Measurements from ENCODE around the gene VENTX. TPM values are rescaled to one million over a fixed set of nuclear protein-coding genes. Genes with fewer than 3 reads are reported as not detected.

Gene VENTX
- total RNA-seq, 1 donor from 2014 or later, result not detected

GRCh38 chr10:133224756-133225372 is 12.8 kb upstream of the VENTX start:
- peaks cover 7% of the 10 kb centered on the region for H3K9me3 Mint-ChIP-seq
- no peak for TF ChIP-seq EZH2phosphoT487 (IDR thresholded peaks at IDR 0.05)
- no peak for TF ChIP-seq EZH2 (IDR thresholded peaks at IDR 0.05)
- TF ChIP-seq, protein P1, sequence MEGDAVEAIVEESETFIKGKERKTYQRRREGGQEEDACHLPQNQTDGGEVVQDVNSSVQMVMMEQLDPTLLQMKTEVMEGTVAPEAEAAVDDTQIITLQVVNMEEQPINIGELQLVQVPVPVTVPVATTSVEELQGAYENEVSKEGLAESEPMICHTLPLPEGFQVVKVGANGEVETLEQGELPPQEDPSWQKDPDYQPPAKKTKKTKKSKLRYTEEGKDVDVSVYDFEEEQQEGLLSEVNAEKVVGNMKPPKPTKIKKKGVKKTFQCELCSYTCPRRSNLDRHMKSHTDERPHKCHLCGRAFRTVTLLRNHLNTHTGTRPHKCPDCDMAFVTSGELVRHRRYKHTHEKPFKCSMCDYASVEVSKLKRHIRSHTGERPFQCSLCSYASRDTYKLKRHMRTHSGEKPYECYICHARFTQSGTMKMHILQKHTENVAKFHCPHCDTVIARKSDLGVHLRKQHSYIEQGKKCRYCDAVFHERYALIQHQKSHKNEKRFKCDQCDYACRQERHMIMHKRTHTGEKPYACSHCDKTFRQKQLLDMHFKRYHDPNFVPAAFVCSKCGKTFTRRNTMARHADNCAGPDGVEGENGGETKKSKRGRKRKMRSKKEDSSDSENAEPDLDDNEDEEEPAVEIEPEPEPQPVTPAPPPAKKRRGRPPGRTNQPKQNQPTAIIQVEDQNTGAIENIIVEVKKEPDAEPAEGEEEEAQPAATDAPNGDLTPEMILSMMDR (IDR thresholded peaks at IDR 0.05), result no peak
- no peak overlapping the region for H3K4me2 ChIP-seq
- no peaks in the 10 kb centered on the region for H4K20me1 ChIP-seq (ENCODE audit: low read depth)
- H3K79me2 ChIP-seq (ENCODE audit: low read depth), result no peaks in the 10 kb centered on the region
- no peaks in the 10 kb centered on the region for H3K36me3 ChIP-seq
- peaks cover 45% of the 10 kb centered on the region for H3K27me3 ChIP-seq
- H3K4me3 ChIP-seq, result no peak overlapping the region
- DNase-seq (ENCODE audit: low spot score), result no peak
- peaks cover 12% of the 10 kb centered on the region for H3K4me1 Mint-ChIP-seq
- no peaks in the 10 kb centered on the region for H3K36me3 Mint-ChIP-seq
- peaks cover 9% of the 10 kb centered on the region for H3F3A ChIP-seq (ENCODE audit: low read depth)
- H2AFZ ChIP-seq (replicated peaks), result no peak overlapping the region
- H3K9ac ChIP-seq, result no peak overlapping the region
- H3K27ac Mint-ChIP-seq, result no peak overlapping the region
- H3K9me3 ChIP-seq (ENCODE audit: low read depth), result no peaks in the 10 kb centered on the region
- peaks cover 7% of the 10 kb centered on the region for H3K4me1 ChIP-seq
- H3K4me3 Mint-ChIP-seq, result no peak overlapping the region
- H3K27ac ChIP-seq, result no peak overlapping the region
- H3K27me3 Mint-ChIP-seq (ENCODE audit: insufficient read depth, low read depth), result peaks cover 42% of the 10 kb centered on the region

DNA sequence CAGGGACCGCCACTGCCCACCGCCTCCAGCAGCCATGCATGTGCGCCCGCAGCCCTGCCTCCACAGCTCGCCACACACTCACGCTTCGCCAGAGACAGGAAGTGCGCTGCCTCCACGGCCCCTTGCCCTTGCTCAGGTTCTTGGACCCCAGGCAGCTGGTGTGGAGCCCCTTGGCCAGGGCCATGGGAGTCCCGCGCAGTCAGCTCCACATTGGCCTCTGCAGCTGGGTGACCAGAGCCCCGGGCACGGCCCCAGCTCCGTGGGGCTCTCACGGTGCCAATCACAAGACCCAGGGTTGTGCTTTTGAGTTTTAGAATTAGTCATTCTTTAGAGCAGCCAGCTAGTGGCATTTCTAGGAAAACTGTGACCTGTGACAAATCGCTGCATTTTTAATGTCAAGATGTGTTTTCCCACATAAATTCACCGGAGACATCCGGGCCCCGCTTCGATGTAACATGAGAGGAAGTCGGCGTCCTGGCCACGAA is 11.9 kb upstream of the VENTX start:
- DNase-seq (ENCODE audit: low spot score), result no peak
- Mint-ChIP-seq H3K27me3 (ENCODE audit: insufficient read depth, low read depth) (peaks cover 41% of the 10 kb centered on the region), H3K27ac (peak overlapping the region; percentile 76), H3K9me3 (peaks cover 7% of the 10 kb centered on the region), H3K36me3 (no peaks in the 10 kb centered on the region), H3K4me3 (peak overlapping the region; percentile 43), H3K4me1 (peaks cover 12% of the 10 kb centered on the region)
- Histone ChIP-seq H3K4me3 (no peak overlapping the region), H3K9ac (no peak overlapping the region), H3K79me2 (ENCODE audit: low read depth) (no peaks in the 10 kb centered on the region), H3K4me2 (no peak overlapping the region), H3K27ac (no peak overlapping the region), H3K9me3 (ENCODE audit: low read depth) (no peaks in the 10 kb centered on the region), H3K36me3 (no peaks in the 10 kb centered on the region), H2AFZ (replicated peaks) (no peak overlapping the region), H3K4me1 (peaks cover 7% of the 10 kb centered on the region), H3F3A (ENCODE audit: low read depth) (peaks cover 8% of the 10 kb centered on the region), H4K20me1 (ENCODE audit: low read depth) (no peaks in the 10 kb centered on the region), H3K27me3 (peaks cover 51% of the 10 kb centered on the region)
- no peak for TF ChIP-seq EZH2 (IDR thresholded peaks at IDR 0.05)
- TF ChIP-seq, protein P1 (IDR thresholded peaks at IDR 0.05), result no peak

GRCh38 chr10:133226251-133226808 is 11.3 kb upstream of the VENTX start:
- Histone ChIP-seq H3K27ac (no peak overlapping the region), H3K36me3 (no peaks in the 10 kb centered on the region), H4K20me1 (ENCODE audit: low read depth) (peaks cover 3% of the 10 kb centered on the region), H3K9ac (no peak overlapping the region), H3F3A (ENCODE audit: low read depth) (peaks cover 8% of the 10 kb centered on the region), H3K4me1 (peaks cover 9% of the 10 kb centered on the region), H3K4me3 (no peak overlapping the region), H3K79me2 (ENCODE audit: low read depth) (no peaks in the 10 kb centered on the region), H3K4me2 (no peak overlapping the region), H3K9me3 (ENCODE audit: low read depth) (no peaks in the 10 kb centered on the region), H3K27me3 (peaks cover 52% of the 10 kb centered on the region), H2AFZ (replicated peaks) (no peak overlapping the region)
- TF ChIP-seq EZH2 (IDR thresholded peaks at IDR 0.05), result no peak
- no peak for TF ChIP-seq EZH2phosphoT487 (IDR thresholded peaks at IDR 0.05)
- TF ChIP-seq, protein P1 (IDR thresholded peaks at IDR 0.05), result peak; percentile 8
- peak overlapping the region; percentile 76 for H3K27ac Mint-ChIP-seq
- H3K4me1 Mint-ChIP-seq, result peaks cover 13% of the 10 kb centered on the region
- peaks cover 7% of the 10 kb centered on the region for H3K9me3 Mint-ChIP-seq
- H3K4me3 Mint-ChIP-seq, result peak overlapping the region; percentile 43
- H3K27me3 Mint-ChIP-seq (ENCODE audit: insufficient read depth, low read depth), result peaks cover 39% of the 10 kb centered on the region
- H3K36me3 Mint-ChIP-seq, result no peaks in the 10 kb centered on the region
- DNase-seq (ENCODE audit: low spot score), result no peak

All from neural progenitor cell (in vitro differentiated cells).